ENCODE results near the gene FGFR3. TPM values are rescaled to one million over a fixed set of nuclear protein-coding genes. Genes with fewer than 3 reads are reported as not detected.

FGFR3 gene
- total and polyA plus RNA-seq, 9 of the 15 experiments (the other 6 are each of a cell fraction or from before 2014, with no cell fraction given), result 1.2 to 60.4 (median 12.7) TPM

GRCh38 chr4:1753697-1754311, 39.3 kb upstream of the FGFR3 start:
- Histone ChIP-seq H3K9me1 (ENCODE audit: control insufficient read depth, insufficient read depth, low read length) (peaks cover 5% of the 10 kb centered on the region), H3K27ac (ENCODE audit: extremely low read depth, low read depth, low read length) (peak overlapping the region; percentile 52; the same call in 1 of the 3 replicates), H3K27me3 (ENCODE audit: control insufficient read depth in 2 of 2, insufficient read depth in 2 of 2, low read length in 2 of 2) (no peaks in the 10 kb centered on the region), H3K9me3 (replicated peaks; ENCODE audit: control insufficient read depth, insufficient read depth, low read depth, low read length) (no peaks in the 10 kb centered on the region), H3K4me2 (ENCODE audit: insufficient read depth, low read length) (no peak overlapping the region), H2AFZ (ENCODE audit: low read depth, low read length) (peak overlapping the region; percentile 64), H3K4me3 (no peak overlapping the region), H3K9ac (ENCODE audit: insufficient read depth in 1 of 2, low read depth in 2 of 2, low read length in 2 of 2) (peak overlapping the region in 1 of 2 experiments; percentile 82; a peak in 3 of 4 replicates), H3K4me1 (replicated peaks in 1 of 2; ENCODE audit: control insufficient read depth in 2 of 2, insufficient read depth in 2 of 2, low read length in 2 of 2) (peaks cover 23 to 94% of the 10 kb centered on the region in 2 experiments), H3K36me3 (ENCODE audit: control insufficient read depth, insufficient read depth, low read length) (no peaks in the 10 kb centered on the region), H4K20me1 (replicated peaks; ENCODE audit: control insufficient read depth, insufficient read depth, low read length) (no peaks in the 10 kb centered on the region), H3K79me2 (ENCODE audit: control insufficient read depth, insufficient read depth, low read length) (no peaks in the 10 kb centered on the region)
- ChIA-PET CTCF (ENCODE audit: low intra/inter-chr PET ratio) (no interaction called here), POLR2A (interaction anchor here (0.6 to 1.1 kb wide), 3 partner anchors 8 to 258 kb away, joined by 3 to 5 read pairs (median 4); no protein-coding TSS in a partner anchor)
- no TSS peak for BruUV-seq (replicated peaks)
- in situ Hi-C loops (cut with MboI) (no loop called here), intact Hi-C loops (cut with micrococcal nuclease) (no loop called here)
- peak; percentile 2; the same call in 2 of the 3 replicates for ATAC-seq
- DNase-seq (ENCODE audit: extremely low read depth in 1 of 4, low spot score in 3 of 4), result no peak
- 50% methylated on average over 11 of the region's 15 CpGs for whole genome bisulfite sequencing (ENCODE audit: insufficient coverage, low coverage, missing lambda C conversion rate)
- FAIRE-seq, result no peak
- TF ChIP-seq ZNF696 (CRISPR knock-in tag; conservative IDR thresholded peaks at IDR 0.05) (no peak), MEF2D (tag; conservative IDR thresholded peaks at IDR 0.05; ENCODE audit: low read depth) (no peak), WHSC1 (IDR thresholded peaks at IDR 0.05; ENCODE audit: low read length) (no peak), HBP1 (CRISPR knock-in tag; IDR thresholded peaks at IDR 0.05) (no peak), HMGN3 (IDR thresholded peaks at IDR 0.05; ENCODE audit: borderline replicate concordance, extremely low read depth, insufficient read length, low read depth, low read length) (peak; percentile 30), SAFB2 (IDR thresholded peaks at IDR 0.05; ENCODE audit: borderline replicate concordance, low read depth, low read length, severe bottlenecking) (no peak), ZNF512 (tag; IDR thresholded peaks at IDR 0.05) (no peak), CC2D1A (IDR thresholded peaks at IDR 0.05) (no peak), CBX1 (IDR thresholded peaks at IDR 0.05; ENCODE audit: low read depth) (no peak), E2F6 (IDR thresholded peaks at IDR 0.05; ENCODE audit: borderline replicate concordance in 1 of 2, extremely low read depth in 1 of 2, insufficient read depth in 1 of 2, insufficient read length in 1 of 2, low read depth in 1 of 2, low read length in 1 of 2, poor library complexity in 1 of 2, severe bottlenecking in 1 of 2) (no peak), GATA2 (CRISPR knock-in tag; IDR thresholded peaks at IDR 0.05) (no peak), MBD1 (CRISPR knock-in tag; IDR thresholded peaks at IDR 0.05) (no peak), LCOR (CRISPR knock-in tag; IDR thresholded peaks at IDR 0.05) (no peak), CBX2 (IDR thresholded peaks at IDR 0.05; ENCODE audit: insufficient read depth, low read length, poor library complexity, severe bottlenecking) (no peak), NCOA6 (IDR thresholded peaks at IDR 0.05) (no peak), HDAC1 (IDR thresholded peaks at IDR 0.05) (no peak)
